ENCODE data around the gene BSCL2.

DNA sequence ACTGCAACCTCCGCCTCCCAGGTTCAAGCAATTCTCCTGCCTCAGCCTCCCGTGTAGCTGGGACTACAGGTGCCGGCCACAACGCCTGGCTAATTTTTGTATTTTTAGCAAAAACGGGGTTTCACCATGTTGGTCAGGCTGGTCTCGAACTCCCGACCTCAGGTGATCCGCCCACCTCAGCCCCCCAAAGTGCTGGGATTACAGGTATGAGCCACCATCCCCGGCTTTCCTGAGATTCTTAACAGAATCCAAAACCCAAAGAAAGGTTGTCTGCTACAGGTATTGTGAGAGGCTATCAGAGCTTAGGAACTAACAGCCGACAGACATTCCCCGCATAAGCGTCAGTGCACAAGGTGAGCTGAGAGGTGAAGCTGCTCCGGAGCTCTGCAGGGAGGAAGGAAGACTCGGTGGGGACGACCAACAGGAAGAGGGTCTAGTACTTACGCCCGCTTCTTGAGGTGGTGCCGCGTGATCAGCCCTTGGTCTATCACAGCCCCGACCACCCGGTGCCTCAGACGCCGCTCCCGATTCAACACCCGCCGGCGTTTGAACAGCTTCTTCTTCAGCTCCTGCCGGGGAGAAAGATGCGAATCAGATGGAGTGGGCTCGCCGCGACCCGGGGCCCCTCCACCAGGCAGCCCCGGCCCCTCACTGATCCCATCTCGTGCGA is 42.7 kb downstream of the BSCL2 start:
- TF ChIP-seq, protein P1, sequence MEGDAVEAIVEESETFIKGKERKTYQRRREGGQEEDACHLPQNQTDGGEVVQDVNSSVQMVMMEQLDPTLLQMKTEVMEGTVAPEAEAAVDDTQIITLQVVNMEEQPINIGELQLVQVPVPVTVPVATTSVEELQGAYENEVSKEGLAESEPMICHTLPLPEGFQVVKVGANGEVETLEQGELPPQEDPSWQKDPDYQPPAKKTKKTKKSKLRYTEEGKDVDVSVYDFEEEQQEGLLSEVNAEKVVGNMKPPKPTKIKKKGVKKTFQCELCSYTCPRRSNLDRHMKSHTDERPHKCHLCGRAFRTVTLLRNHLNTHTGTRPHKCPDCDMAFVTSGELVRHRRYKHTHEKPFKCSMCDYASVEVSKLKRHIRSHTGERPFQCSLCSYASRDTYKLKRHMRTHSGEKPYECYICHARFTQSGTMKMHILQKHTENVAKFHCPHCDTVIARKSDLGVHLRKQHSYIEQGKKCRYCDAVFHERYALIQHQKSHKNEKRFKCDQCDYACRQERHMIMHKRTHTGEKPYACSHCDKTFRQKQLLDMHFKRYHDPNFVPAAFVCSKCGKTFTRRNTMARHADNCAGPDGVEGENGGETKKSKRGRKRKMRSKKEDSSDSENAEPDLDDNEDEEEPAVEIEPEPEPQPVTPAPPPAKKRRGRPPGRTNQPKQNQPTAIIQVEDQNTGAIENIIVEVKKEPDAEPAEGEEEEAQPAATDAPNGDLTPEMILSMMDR (IDR thresholded peaks at IDR 0.05): no peak
- TF ChIP-seq POLR2AphosphoS5 (IDR thresholded peaks at IDR 0.05) (no peak), POLR2A (IDR thresholded peaks at IDR 0.05) (no peak)

All from breast epithelium (tissue), 3 donors.